Ovary (tissue), 3 donors: ENCODE results near the gene GSTT2.

ENCODE experiments used
- CTCF ChIP-seq, 3 donors: fragments of 450-650 bp in 2 of 3; fragments of 200-600 bp in 1 of 3; IDR thresholded peaks; one replicate each; pipeline versions ENCODE4 v1.5.1 to v1.8.0; 2016 to 2022; ENCODE audit warnings: antibody characterized with exemption in 3 of 3, mild to moderate bottlenecking in 1 of 3
- EP300 ChIP-seq: sonication (generic); formaldehyde crosslinking; IDR thresholded peaks from one replicate; pipeline ENCODE4 v1.6.1; 2017; ENCODE audit warnings: antibody characterized with exemption
- POLR2A ChIP-seq: fragments of 450-650 bp; IDR thresholded peaks from one replicate; pipeline ENCODE4 v1.6.1; 2017; ENCODE audit warnings: antibody characterized with exemption, mild to moderate bottlenecking, moderate library complexity
- donor health status: DM: no; HTN: no; CAD: no.

- TF ChIP-seq CTCF (IDR thresholded peaks at IDR 0.05) (no peak), POLR2A (no peak), EP300 (no peak)
These were observed 48.6 kb downstream of the GSTT2 start for GRCh38 chr22:24028533-24028932.
